HL-60 (cell line): ENCODE measurements around the gene SGMS2.

Experiments used
- DNase-seq, 2 experiments: peaks; one replicate each; pipeline ENCODE4 v3.0.0-alpha.2; 2010 to 2020; ENCODE audit warnings: low read depth in 1 of 2, low spot score in 1 of 2
- H3K27ac ChIP-seq: fragments of 250-450 bp; sonication (Bioruptor Pico); replicated peaks from 2 replicates; pipeline ENCODE4 v1.5.1; 2020; ENCODE audit warnings: mild to moderate bottlenecking, moderate library complexity
- H3K27me3 ChIP-seq: fragments of 250-450 bp; sonication (Bioruptor Pico); 2 replicates; pipeline ENCODE4 v1.5.1; 2021; ENCODE audit warnings: mild to moderate bottlenecking, moderate library complexity; ENCODE audit not compliant: insufficient read depth, poor library complexity, severe bottlenecking
- H3K4me3 ChIP-seq: replicated peaks from 2 replicates; pipeline ENCODE4 v1.5.1; 2011; ENCODE audit warnings: mild to moderate bottlenecking, control low read depth, low read length; ENCODE audit not compliant: insufficient read depth
- GABPA ChIP-seq: IDR thresholded peaks from 2 replicates; pipeline ENCODE4 v1.6.1; 2012; ENCODE audit warnings: low read depth
- POLR2AphosphoS5 ChIP-seq: IDR thresholded peaks from 2 replicates; pipeline ENCODE4 v1.6.1; 2012; ENCODE audit warnings: low read depth
- SPI1 ChIP-seq: IDR thresholded peaks from 2 replicates; pipeline ENCODE4 v1.6.1; 2012; ENCODE audit warnings: low read depth, mild to moderate bottlenecking, borderline replicate concordance
- TF ChIP-seq, protein P1 (sequence below): IDR thresholded peaks from one replicate; pipeline ENCODE4 v1.5.1; 2011; ENCODE audit warnings: low read length, control low read depth, inconsistent platforms; ENCODE audit not compliant: insufficient read depth
- TF ChIP-seq, protein P2 (sequence below): IDR thresholded peaks from 2 replicates; pipeline ENCODE4 v1.6.1; 2012; ENCODE audit warnings: low read depth; ENCODE audit not compliant: insufficient replicate concordance

Gene SGMS2

DNA sequence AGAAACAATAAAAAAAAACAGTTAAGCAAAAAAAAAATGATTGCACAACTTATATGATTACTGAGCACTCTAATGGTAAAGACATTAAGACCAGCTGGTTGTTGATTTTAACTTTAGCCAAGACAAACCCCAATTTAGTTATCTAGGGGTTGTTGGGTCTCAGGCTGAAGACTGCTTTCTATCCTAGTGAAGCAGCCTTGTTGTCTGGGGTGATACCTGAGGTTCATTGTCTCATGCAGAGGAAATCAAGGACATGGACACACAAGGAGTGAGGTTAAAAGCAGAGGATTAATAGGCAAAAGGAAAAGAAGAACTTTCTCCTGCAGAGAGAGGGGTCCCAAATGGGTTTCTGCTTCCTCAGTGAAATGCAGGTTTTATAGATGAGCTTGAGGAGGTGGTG lies 66.6 kb downstream of the SGMS2 start:
- no peak for DNase-seq
- Histone ChIP-seq H3K27me3 (no peaks in the 10 kb centered on the region), H3K4me3 (no peak overlapping the region), H3K27ac (no peak overlapping the region)
- TF ChIP-seq, protein P1, sequence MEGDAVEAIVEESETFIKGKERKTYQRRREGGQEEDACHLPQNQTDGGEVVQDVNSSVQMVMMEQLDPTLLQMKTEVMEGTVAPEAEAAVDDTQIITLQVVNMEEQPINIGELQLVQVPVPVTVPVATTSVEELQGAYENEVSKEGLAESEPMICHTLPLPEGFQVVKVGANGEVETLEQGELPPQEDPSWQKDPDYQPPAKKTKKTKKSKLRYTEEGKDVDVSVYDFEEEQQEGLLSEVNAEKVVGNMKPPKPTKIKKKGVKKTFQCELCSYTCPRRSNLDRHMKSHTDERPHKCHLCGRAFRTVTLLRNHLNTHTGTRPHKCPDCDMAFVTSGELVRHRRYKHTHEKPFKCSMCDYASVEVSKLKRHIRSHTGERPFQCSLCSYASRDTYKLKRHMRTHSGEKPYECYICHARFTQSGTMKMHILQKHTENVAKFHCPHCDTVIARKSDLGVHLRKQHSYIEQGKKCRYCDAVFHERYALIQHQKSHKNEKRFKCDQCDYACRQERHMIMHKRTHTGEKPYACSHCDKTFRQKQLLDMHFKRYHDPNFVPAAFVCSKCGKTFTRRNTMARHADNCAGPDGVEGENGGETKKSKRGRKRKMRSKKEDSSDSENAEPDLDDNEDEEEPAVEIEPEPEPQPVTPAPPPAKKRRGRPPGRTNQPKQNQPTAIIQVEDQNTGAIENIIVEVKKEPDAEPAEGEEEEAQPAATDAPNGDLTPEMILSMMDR, result no peak
- TF ChIP-seq POLR2AphosphoS5 (no peak), GABPA (no peak), SPI1 (no peak)
- TF ChIP-seq, protein P2, sequence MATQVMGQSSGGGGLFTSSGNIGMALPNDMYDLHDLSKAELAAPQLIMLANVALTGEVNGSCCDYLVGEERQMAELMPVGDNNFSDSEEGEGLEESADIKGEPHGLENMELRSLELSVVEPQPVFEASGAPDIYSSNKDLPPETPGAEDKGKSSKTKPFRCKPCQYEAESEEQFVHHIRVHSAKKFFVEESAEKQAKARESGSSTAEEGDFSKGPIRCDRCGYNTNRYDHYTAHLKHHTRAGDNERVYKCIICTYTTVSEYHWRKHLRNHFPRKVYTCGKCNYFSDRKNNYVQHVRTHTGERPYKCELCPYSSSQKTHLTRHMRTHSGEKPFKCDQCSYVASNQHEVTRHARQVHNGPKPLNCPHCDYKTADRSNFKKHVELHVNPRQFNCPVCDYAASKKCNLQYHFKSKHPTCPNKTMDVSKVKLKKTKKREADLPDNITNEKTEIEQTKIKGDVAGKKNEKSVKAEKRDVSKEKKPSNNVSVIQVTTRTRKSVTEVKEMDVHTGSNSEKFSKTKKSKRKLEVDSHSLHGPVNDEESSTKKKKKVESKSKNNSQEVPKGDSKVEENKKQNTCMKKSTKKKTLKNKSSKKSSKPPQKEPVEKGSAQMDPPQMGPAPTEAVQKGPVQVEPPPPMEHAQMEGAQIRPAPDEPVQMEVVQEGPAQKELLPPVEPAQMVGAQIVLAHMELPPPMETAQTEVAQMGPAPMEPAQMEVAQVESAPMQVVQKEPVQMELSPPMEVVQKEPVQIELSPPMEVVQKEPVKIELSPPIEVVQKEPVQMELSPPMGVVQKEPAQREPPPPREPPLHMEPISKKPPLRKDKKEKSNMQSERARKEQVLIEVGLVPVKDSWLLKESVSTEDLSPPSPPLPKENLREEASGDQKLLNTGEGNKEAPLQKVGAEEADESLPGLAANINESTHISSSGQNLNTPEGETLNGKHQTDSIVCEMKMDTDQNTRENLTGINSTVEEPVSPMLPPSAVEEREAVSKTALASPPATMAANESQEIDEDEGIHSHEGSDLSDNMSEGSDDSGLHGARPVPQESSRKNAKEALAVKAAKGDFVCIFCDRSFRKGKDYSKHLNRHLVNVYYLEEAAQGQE, result no peak

DNA sequence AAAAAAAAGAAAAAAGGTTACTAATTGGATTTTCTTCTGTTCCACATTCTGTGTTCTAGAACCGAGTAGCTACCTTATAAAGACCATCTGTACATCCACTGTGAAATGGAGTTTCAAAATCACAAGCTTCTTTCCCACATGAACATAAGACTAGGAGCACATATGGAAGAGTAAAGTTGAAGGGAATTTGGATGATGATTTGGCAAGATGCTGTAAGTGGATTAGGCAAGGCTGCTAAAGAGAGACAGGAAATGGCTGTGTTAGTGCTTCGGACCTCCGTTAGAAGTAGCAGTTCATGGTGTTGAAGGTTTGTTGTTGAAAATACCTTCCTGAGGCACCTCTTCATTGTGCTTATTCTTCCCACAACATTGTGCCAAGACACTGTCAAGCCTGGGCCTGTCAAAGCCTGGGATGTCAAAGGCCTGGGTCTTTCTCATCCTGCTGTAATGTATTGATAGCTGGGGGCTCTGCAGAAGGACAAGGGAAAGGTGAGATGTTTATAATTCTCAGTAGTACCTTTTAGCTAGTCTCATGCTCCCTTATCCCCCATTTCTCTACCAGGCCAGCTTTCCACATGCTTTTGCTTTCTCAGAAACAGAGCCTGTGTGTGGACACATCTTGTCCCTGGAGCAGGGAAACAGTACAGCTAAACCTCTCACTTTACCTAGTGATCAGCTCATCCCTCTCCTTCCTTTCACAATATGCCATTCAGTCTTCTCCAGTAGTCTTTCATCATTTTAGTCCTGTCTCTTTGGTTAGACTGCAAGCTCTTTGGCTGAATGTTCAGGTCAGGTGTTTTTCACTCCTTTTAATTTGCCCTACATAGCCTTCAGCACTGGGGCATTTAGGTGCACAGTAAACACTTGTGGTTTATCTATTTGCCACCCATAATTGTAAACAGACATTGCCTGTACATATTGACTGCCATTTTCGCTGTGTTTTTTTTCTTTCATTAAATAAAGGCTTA lies 68.7 kb downstream of the SGMS2 start:
- Histone ChIP-seq H3K4me3 (no peak overlapping the region), H3K27ac (no peak overlapping the region), H3K27me3 (no peaks in the 10 kb centered on the region)
- TF ChIP-seq, protein P2, result no peak
- TF ChIP-seq GABPA (no peak), SPI1 (no peak), POLR2AphosphoS5 (no peak)
- TF ChIP-seq, protein P1, result no peak
- no peak for DNase-seq

DNA sequence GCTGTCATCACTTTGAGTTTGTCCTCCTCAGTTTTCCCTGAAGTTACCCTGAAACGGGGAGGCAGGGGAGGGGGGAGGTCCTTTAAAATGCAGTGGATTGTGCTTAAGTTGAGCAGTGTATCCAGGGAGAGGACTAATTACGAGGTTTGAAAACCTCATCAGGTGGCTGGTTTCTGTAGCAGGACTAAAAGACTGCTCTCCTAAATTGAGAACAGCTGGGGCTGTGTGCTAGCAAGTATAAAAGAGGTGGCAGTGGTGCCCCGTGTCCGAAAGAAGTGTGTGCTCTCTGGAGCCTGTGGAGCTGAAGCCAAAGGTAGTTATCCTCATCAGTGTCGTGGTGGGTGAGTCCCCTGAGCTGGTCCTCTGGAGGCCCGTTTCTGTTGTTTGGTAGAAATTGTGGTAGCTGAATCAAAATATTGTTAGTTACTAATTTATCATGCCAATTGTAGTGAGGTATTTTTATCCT lies 69.4 kb downstream of the SGMS2 start:
- H3K27me3 ChIP-seq, result no peaks in the 10 kb centered on the region
- TF ChIP-seq SPI1 (no peak), GABPA (no peak), POLR2AphosphoS5 (no peak)
- TF ChIP-seq, protein P1, result no peak
- TF ChIP-seq, protein P2, result no peak
- H3K27ac ChIP-seq, result no peak overlapping the region
- DNase-seq, result no peak
- H3K4me3 ChIP-seq, result no peak overlapping the region
